D341Med (cell line): ENCODE results near the gene RAI14.
"Not testable (repeated sequence)": the region's sequence is repeated elsewhere in the genome, so short reads cannot be mapped to it uniquely, and the experiment has no call there.

ENCODE experiments used
- DNase-seq: peaks from one replicate; pipeline ENCODE4 v3.0.0; 2012; ENCODE audit warnings: low spot score

The RAI14 gene

GRCh38 chr5:34771076-34771475 is 114.9 kb downstream of the RAI14 start:
- DNase-seq, result no peak

- no peak for DNase-seq
Observed at GRCh38 chr5:34772267-34773098, 116.4 kb downstream of the RAI14 start.

- no peak for DNase-seq
Observed at GRCh38 chr5:34774139-34774538, 118.0 kb downstream of the RAI14 start.

DNA sequence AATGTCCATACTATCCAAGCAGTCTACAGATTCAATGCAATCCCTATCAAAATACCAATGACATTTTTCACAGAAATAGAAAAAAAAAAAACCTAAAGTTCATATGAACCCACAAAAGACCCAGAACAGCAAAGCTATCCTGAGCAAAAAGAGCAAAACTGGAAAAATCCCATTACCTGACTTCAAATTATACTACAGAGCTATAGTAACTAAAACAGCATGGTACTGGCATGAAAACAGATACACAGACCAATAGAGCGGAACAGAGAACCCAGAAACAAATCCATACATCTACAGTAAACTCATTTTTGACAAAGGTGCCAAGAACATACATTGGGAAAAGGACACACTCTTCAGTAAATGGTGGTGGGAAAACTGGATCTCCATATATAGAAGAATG is 118.5 kb downstream of the RAI14 start:
- DNase-seq, result not testable (repeated sequence)

- no peak for DNase-seq
Observed at GRCh38 chr5:34775886-34776285, 119.8 kb downstream of the RAI14 start.

GRCh38 chr5:34778091-34778850 is 122.1 kb downstream of the RAI14 start:
- DNase-seq, result no peak

GRCh38 chr5:34783892-34784291 is 127.8 kb downstream of the RAI14 start:
- not testable (repeated sequence) for DNase-seq

GRCh38 chr5:34787035-34787434 is 130.9 kb downstream of the RAI14 start:
- DNase-seq, result no peak

GRCh38 chr5:34789021-34789531 is 132.9 kb downstream of the RAI14 start:
- DNase-seq, result no peak

GRCh38 chr5:34789639-34790038 is 133.5 kb downstream of the RAI14 start:
- DNase-seq, result no peak

DNA sequence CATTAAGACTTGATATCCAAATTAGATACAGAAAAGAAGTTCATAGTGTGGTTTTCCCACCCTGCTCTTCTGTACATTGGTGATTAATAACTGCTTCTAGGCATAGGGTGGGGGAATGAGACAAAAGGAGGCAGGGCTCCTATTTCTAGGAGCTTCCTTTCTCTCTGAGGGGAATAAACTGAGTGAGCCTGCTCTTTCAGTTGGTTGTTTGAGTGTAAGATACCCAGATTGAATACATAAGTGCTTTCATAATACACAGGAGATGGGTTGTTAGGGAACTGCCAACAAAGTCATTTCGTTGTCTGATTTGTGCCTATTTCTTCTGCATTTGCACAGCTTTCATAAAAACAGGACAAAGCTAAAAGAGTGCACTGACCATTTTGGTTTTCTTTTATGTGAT is 133.9 kb downstream of the RAI14 start:
- no peak for DNase-seq

DNA sequence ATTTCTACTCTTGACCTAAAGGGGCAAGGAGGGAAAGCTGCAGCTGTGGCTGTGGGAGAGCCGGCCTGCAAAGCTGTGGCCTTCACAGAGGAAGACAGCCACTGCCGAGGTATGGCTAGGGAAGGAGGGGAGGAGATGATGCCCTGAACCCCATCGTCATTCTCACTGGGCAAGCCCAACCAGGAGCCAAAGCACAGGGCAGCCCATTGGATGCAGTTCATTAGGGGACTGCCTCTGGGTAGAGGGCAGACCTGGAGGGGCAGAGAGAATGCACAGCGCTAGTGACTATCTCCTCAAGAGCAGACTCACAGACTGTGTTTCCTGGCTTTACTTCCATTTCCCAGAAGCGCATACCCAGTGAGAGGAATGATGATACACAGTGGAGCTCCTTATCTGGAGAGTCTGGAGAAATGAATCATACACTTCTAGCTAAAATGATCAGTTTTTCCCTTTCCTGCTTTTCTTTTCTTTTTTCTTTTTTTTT is 135.7 kb downstream of the RAI14 start:
- no peak for DNase-seq

- no peak for DNase-seq
Observed at GRCh38 chr5:34802834-34803563, 146.9 kb downstream of the RAI14 start.

DNA sequence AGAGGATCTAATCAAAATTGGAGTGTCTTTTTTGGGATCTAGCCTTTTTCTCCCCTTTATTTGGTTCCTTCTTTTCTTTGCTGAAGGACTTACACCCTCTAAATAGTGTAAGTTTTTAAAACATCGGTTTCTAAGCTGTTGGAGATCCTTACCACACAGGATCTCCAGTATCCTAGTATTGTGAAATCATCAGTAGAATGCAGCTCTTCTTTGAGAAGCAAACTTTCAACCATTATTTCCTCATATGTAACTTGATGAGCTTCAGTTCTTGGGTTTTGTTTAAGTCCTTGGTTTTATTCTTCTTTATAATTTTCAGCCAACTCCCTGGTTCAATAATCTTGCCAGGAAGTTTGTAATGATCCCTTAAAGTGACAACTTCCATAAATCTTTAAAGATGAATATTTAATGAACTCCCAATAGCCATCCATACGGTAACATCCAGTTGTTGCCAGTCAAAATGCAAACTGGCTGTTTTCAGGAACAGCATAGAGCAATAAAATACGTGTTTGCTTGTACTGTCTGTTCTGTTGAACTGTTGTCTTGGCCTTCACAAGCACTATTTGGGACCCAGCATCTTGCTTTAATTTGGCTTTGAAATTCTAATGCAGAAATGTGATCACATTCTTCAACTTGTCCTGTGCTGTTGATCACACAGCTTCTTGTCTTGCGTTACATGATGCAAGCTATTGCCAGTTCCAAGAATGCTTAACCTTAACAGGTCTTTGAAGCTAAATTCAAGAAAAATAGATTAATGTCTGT is 148.0 kb downstream of the RAI14 start:
- no peak for DNase-seq

- DNase-seq, result no peak
Observed at GRCh38 chr5:34804913-34805312, 148.8 kb downstream of the RAI14 start.

GRCh38 chr5:34806532-34806931 is 150.4 kb downstream of the RAI14 start:
- DNase-seq, result no peak

DNA sequence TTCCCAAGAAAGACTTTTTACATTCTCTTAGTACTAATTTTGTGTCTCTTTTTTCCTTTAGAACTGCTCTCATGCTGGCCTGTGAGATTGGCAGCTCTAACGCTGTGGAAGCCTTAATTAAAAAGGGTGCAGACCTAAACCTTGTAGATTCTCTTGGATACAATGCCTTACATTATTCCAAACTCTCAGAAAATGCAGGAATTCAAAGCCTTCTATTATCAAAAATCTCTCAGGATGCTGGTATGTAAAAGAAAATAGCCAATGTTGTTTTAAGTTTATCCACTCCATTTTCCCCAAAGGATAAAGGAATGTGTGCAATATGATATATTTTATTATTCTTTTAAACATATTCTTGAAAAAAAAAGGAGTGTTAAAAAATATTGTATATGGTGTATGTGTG is 155.6 kb downstream of the RAI14 start:
- DNase-seq, result no peak

GRCh38 chr5:34813509-34813908 is 157.4 kb downstream of the RAI14 start:
- DNase-seq, result no peak

- DNase-seq, result no peak
Observed at GRCh38 chr5:34817558-34818351, 161.6 kb downstream of the RAI14 start.

DNA sequence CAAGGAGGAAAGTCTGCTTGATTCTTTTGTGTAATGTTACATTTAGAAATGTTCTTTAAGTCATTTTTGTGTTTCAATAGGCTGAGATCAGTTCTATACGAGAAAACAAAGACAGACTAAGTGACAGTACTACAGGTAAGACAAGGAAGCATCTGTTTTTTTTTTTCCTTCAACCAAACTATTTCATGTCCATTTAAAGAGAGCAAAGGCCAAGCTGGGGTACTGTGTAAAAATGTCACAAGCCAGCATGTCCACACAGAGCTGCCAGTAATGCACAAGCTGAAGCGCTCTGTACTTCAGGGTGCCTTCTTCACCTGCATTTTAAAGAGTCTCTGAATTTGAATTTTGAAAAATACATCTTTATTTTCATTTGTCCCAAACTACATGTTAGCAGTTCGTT is 162.6 kb downstream of the RAI14 start:
- no peak for DNase-seq

GRCh38 chr5:34820593-34820992 is 164.5 kb downstream of the RAI14 start:
- DNase-seq, result no peak
